Activated naive CD8-positive, alpha-beta T cell treated with anti-CD3 and anti-CD28 coated beads, Interleukin-2, amount 10 ng/mL, durations not matched to agents 7 days and 5 days (primary cell): Measurements from ENCODE around the gene GABRB3. TPM values are rescaled to one million over a fixed set of nuclear protein-coding genes. Genes with fewer than 3 reads are reported as not detected.

Experiments used
- ATAC-seq: fragments of 150-1000 bp; cut with Tn5 transposase; one replicate; pipeline ENCODE4 v1.10.0; 2021; ENCODE audit warnings: low read depth, moderate library complexity
- POLR2A ChIA-PET: fragments of 350-600 bp; sonication (Branson Sonifier 250); formaldehyde crosslinking; loops from one replicate; lab custom pipeline; 2021; ENCODE audit warnings: antibody characterized with exemption; lab: Charles Lee
- DNase-seq: peaks from one replicate; pipeline ENCODE4 v3.0.0; 2021
- H3K27ac Mint-ChIP-seq: one replicate; pipeline ENCODE4 v1.8.0; 2022; ENCODE audit warnings: mild to moderate bottlenecking, mixed read lengths
- H3K27me3 Mint-ChIP-seq: one replicate; pipeline ENCODE4 v1.8.0; 2022; ENCODE audit warnings: mild to moderate bottlenecking, moderate library complexity, mixed read lengths
- H3K36me3 Mint-ChIP-seq: one replicate; pipeline ENCODE4 v1.8.0; 2021; ENCODE audit warnings: mild to moderate bottlenecking, mixed read lengths
- H3K4me1 Mint-ChIP-seq: one replicate; pipeline ENCODE4 v1.8.0; 2021; ENCODE audit warnings: mixed read lengths
- H3K4me3 Mint-ChIP-seq: one replicate; pipeline ENCODE4 v1.8.0; 2022; ENCODE audit warnings: mild to moderate bottlenecking, moderate library complexity, mixed read lengths
- H3K9me3 Mint-ChIP-seq: one replicate; pipeline ENCODE4 v1.8.0; 2021; ENCODE audit warnings: mixed read lengths
- total RNA-seq, 2 experiments: library from RNA; stranded (reverse); gene quantifications; one replicate each; pipeline ENCODE4 v1.2.3, GENCODE V29; 2021

GABRB3 gene
- not detected for total RNA-seq

DNA sequence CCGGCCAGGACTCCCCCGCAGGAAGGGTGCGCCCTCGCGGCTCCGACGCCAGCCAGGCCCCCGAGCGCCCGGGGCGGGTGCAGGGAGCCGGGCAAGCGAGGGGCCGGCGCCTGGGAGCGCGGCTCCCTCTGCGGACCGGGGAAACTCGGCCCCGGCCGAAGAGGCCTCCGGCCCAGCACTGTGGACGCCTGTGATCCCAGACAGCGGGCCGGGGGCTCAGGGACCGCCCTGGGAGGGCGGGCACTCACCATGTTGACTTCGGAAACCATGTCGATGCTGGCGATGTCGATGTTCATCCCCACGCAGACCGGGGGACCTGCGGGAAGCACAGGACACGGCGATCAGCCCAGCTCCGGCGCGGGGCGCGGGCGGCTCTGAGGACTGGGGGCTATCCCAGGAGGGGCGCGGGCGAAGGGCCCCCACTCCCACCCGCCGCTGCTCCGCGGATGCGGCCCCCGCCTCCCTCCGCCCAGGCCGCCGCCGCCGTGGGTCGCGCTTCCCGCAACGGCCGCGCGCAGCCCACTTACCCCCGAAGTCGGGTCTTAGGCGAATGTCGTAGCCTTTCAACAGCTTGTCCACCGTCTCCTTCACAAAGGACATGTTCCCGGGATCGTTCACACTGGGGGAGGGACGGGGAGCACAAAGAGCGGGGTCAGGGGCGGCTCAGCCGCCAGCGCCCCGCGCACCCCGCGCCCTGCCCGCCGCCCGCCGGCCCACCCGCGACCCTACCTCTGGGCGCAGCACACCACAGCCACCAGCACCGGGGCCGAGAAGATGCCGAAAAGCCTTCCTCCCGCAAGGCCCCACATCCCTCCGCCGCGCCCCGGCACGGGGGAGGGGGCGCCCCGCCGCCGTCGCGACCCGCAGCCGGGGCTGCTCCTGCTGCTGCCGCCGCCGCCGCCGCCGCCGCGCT, at the start of gene GABRB3:
TSS of gene GABRB3 (minus strand) at position 913 of the 913 bp plus-strand sequence.
- POLR2A ChIA-PET: no interaction called here
- H3K4me3 Mint-ChIP-seq: no peak within 1 kb of the TSS
- H3K36me3 Mint-ChIP-seq: no peaks in the 10 kb centered on the region

DNA sequence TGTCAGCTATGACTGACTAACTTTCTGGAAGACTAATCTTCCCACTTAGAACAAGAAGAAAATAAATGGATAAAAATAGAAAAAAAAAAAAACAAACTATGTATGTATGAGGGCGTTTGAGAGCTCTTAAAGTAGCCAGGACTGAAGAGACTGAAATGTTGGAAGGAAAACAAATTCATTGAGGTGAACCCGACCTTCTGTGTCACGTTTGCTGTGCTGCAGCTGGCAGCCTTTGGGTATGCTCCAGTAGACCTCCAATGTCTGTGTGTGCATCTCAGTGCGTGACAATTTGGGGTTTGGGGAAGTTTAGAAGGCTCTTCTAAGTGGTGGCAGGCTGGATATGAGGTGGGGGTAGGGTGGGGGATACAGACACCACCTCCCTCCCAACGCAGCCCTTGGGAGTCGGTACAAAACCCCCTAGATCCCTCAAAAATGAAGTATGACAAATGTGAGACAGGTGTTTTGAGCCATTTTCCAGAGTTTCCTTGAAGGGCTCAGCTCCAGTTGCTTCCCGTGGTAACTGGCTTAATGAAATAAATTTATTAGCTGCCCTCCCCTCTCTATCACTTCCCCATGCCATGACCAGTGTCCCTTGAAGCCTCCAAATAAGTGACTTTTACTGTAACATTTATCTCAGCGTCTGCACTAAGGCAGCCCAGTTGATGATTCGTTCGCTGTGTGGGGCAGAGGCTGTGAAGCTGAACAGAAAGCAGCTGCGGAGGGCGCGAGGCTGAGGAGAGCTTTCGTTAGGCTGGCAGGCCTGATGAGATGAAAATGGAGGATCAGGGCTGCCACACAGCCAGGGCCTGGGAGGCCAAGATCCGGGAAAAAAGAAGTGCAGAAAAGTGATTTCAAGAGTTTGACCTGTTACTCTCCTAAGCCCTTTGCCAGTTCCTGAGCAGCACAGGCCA, 34.9 kb upstream of the GABRB3 start:
- Mint-ChIP-seq H3K27me3 (no peaks in the 10 kb centered on the region), H3K9me3 (peaks cover 1% of the 10 kb centered on the region), H3K36me3 (no peaks in the 10 kb centered on the region), H3K27ac (no peak overlapping the region), H3K4me3 (no peak overlapping the region), H3K4me1 (no peaks in the 10 kb centered on the region)
- no peak for ATAC-seq
- no peak for DNase-seq
- POLR2A ChIA-PET: no interaction called here

More for the DNA sequence above, at the start of gene GABRB3:
- H3K27ac Mint-ChIP-seq: peak within 1 kb of the TSS; percentile 75
- peaks cover 1% of the 10 kb centered on the region for H3K9me3 Mint-ChIP-seq
- H3K27me3 Mint-ChIP-seq: peaks cover 23% of the 10 kb centered on the region
- DNase-seq (no peak), ATAC-seq (no peak)
- no peaks in the 10 kb centered on the region for H3K4me1 Mint-ChIP-seq

GRCh38 chr15:26806574-26806973, 33.7 kb upstream of the GABRB3 start:
- ATAC-seq (no peak), DNase-seq (no peak)
- H3K9me3 Mint-ChIP-seq: no peaks in the 10 kb centered on the region
- H3K4me1 Mint-ChIP-seq: no peaks in the 10 kb centered on the region
- POLR2A ChIA-PET: no interaction called here
- H3K27me3 Mint-ChIP-seq: no peaks in the 10 kb centered on the region
- H3K36me3 Mint-ChIP-seq: no peaks in the 10 kb centered on the region
- H3K4me3 Mint-ChIP-seq: no peak overlapping the region
- no peak overlapping the region for H3K27ac Mint-ChIP-seq

GRCh38 chr15:26806151-26806550, 33.3 kb upstream of the GABRB3 start:
- no peaks in the 10 kb centered on the region for H3K27me3 Mint-ChIP-seq
- POLR2A ChIA-PET: no interaction called here
- DNase-seq (no peak), ATAC-seq (no peak)
- no peak overlapping the region for H3K27ac Mint-ChIP-seq
- no peak overlapping the region for H3K4me3 Mint-ChIP-seq
- no peaks in the 10 kb centered on the region for H3K4me1 Mint-ChIP-seq
- no peaks in the 10 kb centered on the region for H3K9me3 Mint-ChIP-seq
- no peaks in the 10 kb centered on the region for H3K36me3 Mint-ChIP-seq

DNA sequence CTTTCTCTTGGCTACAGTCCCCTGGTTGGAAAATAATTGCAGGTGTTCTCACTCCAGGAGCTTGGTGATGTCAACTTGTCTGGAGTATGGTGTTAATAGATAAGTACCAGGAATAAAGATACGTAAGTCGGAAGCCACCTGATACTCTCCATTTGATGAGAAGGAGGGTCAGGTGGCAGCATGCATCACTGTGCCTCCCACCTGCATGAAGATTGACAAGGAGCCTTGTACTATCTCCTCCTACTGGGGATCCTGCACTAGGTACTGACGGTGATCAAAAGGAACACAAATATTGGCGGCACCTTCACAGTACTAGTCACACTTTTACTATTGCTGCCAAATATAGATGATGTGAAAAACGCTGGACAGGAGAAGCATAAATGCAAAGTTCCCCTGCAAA, 32.6 kb upstream of the GABRB3 start:
- Mint-ChIP-seq H3K27me3 (no peaks in the 10 kb centered on the region), H3K4me1 (no peaks in the 10 kb centered on the region), H3K9me3 (no peaks in the 10 kb centered on the region), H3K27ac (no peak overlapping the region), H3K36me3 (no peaks in the 10 kb centered on the region), H3K4me3 (no peak overlapping the region)
- POLR2A ChIA-PET: no interaction called here
- ATAC-seq (no peak), DNase-seq (no peak)

DNA sequence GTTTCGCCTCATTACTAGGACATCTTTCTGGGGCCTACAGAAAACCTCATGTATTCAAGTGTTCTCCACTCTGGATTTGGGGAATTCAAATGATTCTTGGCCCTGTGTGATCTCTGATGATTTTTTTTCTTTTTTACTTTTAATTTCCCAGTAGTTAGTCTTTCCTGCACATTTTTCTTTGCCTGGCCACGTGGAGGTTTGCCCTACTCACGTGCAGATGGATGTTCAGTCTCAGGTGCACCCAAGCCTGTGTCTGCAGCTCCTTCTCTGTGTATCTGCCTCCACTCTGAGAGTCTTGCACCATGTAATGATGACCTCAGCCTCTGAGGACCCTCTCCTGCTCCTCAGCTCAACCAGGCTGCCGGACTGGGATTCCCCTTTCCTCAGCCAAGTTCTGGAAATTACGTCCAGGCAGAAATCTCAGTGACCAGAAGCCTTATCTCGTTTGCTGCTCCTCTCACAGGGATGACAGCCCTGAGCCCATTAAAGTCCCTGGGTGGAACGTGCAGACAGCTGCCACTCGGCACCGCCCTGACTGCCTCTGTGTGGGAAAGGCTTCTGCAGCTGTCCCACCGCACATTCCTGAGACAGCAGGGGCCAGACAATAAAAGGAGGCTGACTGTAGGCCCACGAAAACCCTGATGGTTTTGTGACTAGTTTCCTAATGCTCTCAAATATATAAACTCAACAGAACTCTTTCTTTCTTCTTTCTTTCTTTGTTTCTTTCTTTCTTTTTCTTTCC, 31.4 kb upstream of the GABRB3 start:
- DNase-seq (no peak), ATAC-seq (no peak)
- POLR2A ChIA-PET: no interaction called here
- Mint-ChIP-seq H3K36me3 (no peaks in the 10 kb centered on the region), H3K4me3 (no peak overlapping the region), H3K9me3 (no peaks in the 10 kb centered on the region), H3K4me1 (no peaks in the 10 kb centered on the region), H3K27me3 (no peaks in the 10 kb centered on the region), H3K27ac (no peak overlapping the region)

DNA sequence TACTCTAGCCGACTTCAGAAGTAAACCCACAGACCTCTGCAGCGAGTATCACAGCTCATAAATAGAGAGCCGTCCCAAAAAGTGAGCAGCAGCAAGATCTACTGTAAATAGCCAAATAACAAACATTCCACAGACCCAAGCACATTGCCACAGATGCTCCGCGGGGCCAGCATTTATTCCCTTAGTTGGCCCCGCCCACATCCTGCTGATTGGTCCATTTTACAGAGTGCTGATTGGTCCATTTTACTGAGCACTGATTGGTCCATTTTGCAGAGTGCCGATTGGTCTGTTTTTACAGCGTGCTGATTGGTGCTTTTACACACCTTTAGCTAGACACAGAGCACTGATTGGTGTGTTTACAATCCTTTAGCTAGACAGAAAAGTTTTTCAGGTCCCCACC, 17.3 kb upstream of the GABRB3 start:
- Mint-ChIP-seq H3K27ac (no peak overlapping the region), H3K9me3 (peaks cover 5% of the 10 kb centered on the region)

GRCh38 chr15:26781816-26782215, 8.9 kb upstream of the GABRB3 start:
- Mint-ChIP-seq H3K4me3 (no peak overlapping the region), H3K27me3 (peaks cover 1% of the 10 kb centered on the region), H3K4me1 (no peaks in the 10 kb centered on the region), H3K27ac (no peak overlapping the region), H3K36me3 (no peaks in the 10 kb centered on the region), H3K9me3 (peaks cover 2% of the 10 kb centered on the region)
- ATAC-seq: no peak
- DNase-seq: no peak
- POLR2A ChIA-PET: no interaction called here

More for the DNA sequence above, 17.3 kb upstream of the GABRB3 start:
- DNase-seq (no peak), ATAC-seq (no peak)
- Mint-ChIP-seq H3K27me3 (peaks cover 1% of the 10 kb centered on the region), H3K4me1 (no peaks in the 10 kb centered on the region), H3K36me3 (no peaks in the 10 kb centered on the region), H3K4me3 (no peak overlapping the region)
- POLR2A ChIA-PET: no interaction called here

DNA sequence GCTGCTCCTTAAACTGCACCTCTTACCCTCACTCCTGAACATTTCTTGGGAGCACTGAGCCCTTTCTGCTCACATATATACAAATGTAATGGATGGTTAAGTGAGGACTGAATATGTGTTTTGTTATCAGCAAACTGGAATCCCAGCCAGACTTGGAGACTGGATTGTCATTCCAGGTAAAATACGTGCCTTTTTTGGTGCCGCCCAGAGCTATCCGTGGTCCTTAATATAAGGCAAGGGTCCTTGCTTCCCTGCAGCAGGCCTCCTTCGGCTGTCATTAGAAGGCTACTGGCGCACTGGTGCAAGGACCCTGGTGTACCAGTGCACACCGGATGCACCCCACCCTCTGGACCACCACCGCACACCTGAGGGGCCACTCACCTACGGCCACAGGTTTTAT, 1.1 kb upstream of the GABRB3 start:
- Mint-ChIP-seq H3K36me3 (no peaks in the 10 kb centered on the region), H3K27ac (peak overlapping the region; percentile 75), H3K4me3 (no peak overlapping the region), H3K9me3 (peaks cover 1% of the 10 kb centered on the region), H3K27me3 (peaks cover 23% of the 10 kb centered on the region), H3K4me1 (no peaks in the 10 kb centered on the region)
- DNase-seq (no peak), ATAC-seq (no peak)
- POLR2A ChIA-PET: no interaction called here

DNA sequence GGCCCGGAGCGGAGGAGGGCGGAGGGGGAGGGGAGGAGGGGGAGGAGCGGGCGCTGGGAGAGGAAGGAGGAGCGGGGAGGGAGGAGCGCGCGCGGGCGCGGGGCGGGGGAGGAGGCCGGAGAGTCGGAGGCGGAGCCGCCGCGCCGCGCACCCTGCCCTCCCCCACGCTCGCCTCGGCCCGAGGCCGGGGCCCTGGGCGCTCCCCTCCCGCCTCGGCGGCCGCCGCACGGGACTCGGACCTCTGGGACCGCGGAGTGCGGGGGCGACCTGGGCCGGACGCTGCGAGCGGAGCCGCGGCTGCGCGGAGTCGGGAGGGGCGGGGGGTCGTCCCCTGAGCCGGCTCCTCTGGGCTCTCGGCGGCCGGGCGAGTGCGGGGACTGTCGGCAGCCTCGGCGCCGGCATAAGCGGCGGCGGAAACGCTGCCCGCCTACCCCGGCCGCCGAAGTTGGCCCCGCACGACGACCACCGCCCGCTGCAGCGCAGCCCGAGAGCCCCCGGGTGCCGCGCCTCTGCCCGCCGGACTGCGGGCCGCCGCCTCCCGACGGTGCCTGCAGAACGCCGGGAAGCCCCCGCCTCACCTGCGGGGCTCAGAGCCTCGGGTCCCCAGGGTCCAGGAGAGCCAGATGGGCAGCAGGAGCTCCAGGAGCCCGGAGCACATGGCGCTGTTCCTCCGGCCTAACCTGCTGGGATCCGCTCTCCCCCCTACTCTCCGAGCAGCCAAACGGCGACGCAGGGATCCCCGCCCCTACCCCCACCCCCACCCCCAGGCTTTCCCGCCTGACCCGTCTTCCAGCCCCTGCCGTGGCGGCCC, 406 bp upstream of the GABRB3 start:
- peaks cover 1% of the 10 kb centered on the region for H3K9me3 Mint-ChIP-seq
- H3K4me1 Mint-ChIP-seq: no peaks in the 10 kb centered on the region
- peak overlapping the region; percentile 75 for H3K27ac Mint-ChIP-seq
- no peak overlapping the region for H3K4me3 Mint-ChIP-seq
- DNase-seq (no peak), ATAC-seq (no peak)
- no peaks in the 10 kb centered on the region for H3K36me3 Mint-ChIP-seq
- POLR2A ChIA-PET: no interaction called here
- H3K27me3 Mint-ChIP-seq: peaks cover 23% of the 10 kb centered on the region

DNA sequence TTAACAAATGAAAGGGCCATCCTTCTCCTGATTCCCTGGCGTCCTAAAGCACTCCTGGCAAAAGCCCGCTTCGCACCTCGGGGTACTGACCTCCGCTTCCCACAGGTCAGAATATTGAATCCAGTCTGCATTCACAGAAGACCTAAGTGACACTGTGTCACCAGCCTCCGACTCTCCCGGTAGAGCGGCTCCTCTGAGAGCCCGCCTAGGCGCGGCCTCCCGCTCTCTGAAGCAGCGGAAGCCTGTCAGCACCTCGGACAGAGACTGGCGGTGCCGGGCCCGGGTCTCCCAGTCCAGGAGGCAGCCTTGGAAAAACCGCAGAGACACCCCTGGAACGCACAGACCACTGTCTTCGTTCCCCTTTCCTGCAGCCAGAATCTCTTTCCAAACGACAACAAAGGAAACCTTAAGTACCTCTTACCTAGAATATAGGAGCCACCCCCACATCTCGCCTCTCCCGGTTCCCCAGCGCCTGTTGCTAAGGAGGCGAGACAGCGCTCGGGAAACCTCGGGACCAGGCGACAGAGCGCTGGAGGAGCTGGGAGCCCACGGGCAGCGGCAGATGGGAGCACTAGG, 1.2 kb downstream of the GABRB3 start:
- H3K9me3 Mint-ChIP-seq: peaks cover under 1% of the 10 kb centered on the region
- H3K4me1 Mint-ChIP-seq: no peaks in the 10 kb centered on the region
- no peak for ATAC-seq
- H3K27me3 Mint-ChIP-seq: peaks cover 23% of the 10 kb centered on the region
- no peak overlapping the region for H3K27ac Mint-ChIP-seq
- DNase-seq: no peak
- H3K4me3 Mint-ChIP-seq: no peak overlapping the region
- no peaks in the 10 kb centered on the region for H3K36me3 Mint-ChIP-seq
- POLR2A ChIA-PET: no interaction called here

GRCh38 chr15:26771168-26771567, 1.7 kb downstream of the GABRB3 start:
- Mint-ChIP-seq H3K27me3 (peaks cover 23% of the 10 kb centered on the region), H3K9me3 (no peaks in the 10 kb centered on the region), H3K27ac (no peak overlapping the region), H3K4me3 (no peak overlapping the region), H3K4me1 (no peaks in the 10 kb centered on the region), H3K36me3 (no peaks in the 10 kb centered on the region)
- no peak for DNase-seq
- POLR2A ChIA-PET: no interaction called here
- no peak for ATAC-seq
